Endothelial cell of umbilical vein (primary cell): ENCODE results near the gene KRT81. TPM values are rescaled to one million over a fixed set of nuclear protein-coding genes. Genes with fewer than 3 reads are reported as not detected.

ENCODE experiments used
- BruUV-seq: library from RNA; stranded (reverse); fragments of 400-500 nt; replicated peaks from 2 replicates; lab custom pipeline; 2021; lab: Mats Ljungman, UMichigan
- CTCF ChIA-PET: fragments of 300-600, 350-600 bp; sonication (Branson Sonifier 250); formaldehyde crosslinking; loops from one replicate; lab custom pipeline; 2021; ENCODE audit warnings: antibody characterized with exemption, inconsistent platforms; lab: Charles Lee
- POLR2A ChIA-PET: fragments of 300-600, 350-600 bp; sonication (Branson Sonifier 250); formaldehyde crosslinking; loops from one replicate; lab custom pipeline; 2021; ENCODE audit warnings: antibody characterized with exemption, inconsistent platforms; lab: Charles Lee
- DNase-seq: peaks from one replicate; pipeline ENCODE4 v3.0.0-alpha.2; 2011; ENCODE audit warnings: low read depth, low spot score
- FAIRE-seq: peaks from 2 replicates; lab custom pipeline; 2011; peaks lifted over from hg19 to GRCh38; lab: Jason Lieb, UNC
- H2AFZ ChIP-seq: 2 replicates; pipeline ENCODE4 v1.6.0; 2012; ENCODE audit warnings: low read depth, low read length, control low read depth, inconsistent platforms
- H3K27ac ChIP-seq: 2 replicates; pipeline ENCODE4 v1.5.1; 2011; ENCODE audit warnings: low read depth, mild to moderate bottlenecking, control low read depth, low read length, moderate library complexity; ENCODE audit not compliant: insufficient read depth
- H3K27me3 ChIP-seq, 2 experiments: 2 replicates each; pipeline versions ENCODE4 v1.6.0 to v1.6.1; 2011; ENCODE audit warnings: low read length in 2 of 2, mixed read lengths in 1 of 2; ENCODE audit not compliant: control insufficient read depth in 2 of 2, insufficient read depth in 2 of 2
- H3K36me3 ChIP-seq, 2 experiments: 2 replicates in 1 of 2; 3 replicates in 1 of 2; pipeline ENCODE4 v1.5.1; 2011; ENCODE audit warnings: low read length in 2 of 2, mild to moderate bottlenecking in 1 of 2, moderate library complexity in 1 of 2; ENCODE audit not compliant: control insufficient read depth in 2 of 2, insufficient read depth in 2 of 2; ENCODE audit errors: extremely low read depth in 1 of 2
- H3K4me1 ChIP-seq: 3 replicates; pipeline ENCODE4 v1.5.1; 2011; ENCODE audit warnings: mild to moderate bottlenecking, low read length; ENCODE audit not compliant: control insufficient read depth, insufficient read depth; ENCODE audit errors: extremely low read depth
- H3K4me2 ChIP-seq: 2 replicates; pipeline ENCODE4 v1.6.1; 2011; ENCODE audit warnings: low read length, control low read depth, mixed read lengths; ENCODE audit not compliant: insufficient read depth
- H3K4me3 ChIP-seq, 3 experiments: fragments of 200-600 bp in 1 of 3; sonication (generic), shearing (Covaris generic) in 1 of 3; replicated peaks in 1 of 3; 2 replicates each; pipeline ENCODE4 v1.5.1; 2011 to 2016; ENCODE audit warnings: control low read depth in 3 of 3, low read length in 3 of 3, mild to moderate bottlenecking in 2 of 3, inconsistent platforms in 1 of 3, low read depth in 1 of 3, moderate library complexity in 1 of 3; ENCODE audit not compliant: insufficient read depth in 1 of 3
- H3K79me2 ChIP-seq: 2 replicates; pipeline ENCODE4 v1.6.0; 2012; ENCODE audit warnings: low read length, inconsistent platforms; ENCODE audit not compliant: control insufficient read depth, insufficient read depth
- H3K9ac ChIP-seq: replicated peaks from 2 replicates; pipeline ENCODE3; 2011; ENCODE audit warnings: low read length, control low read depth; ENCODE audit not compliant: insufficient read depth; ENCODE audit errors: extremely low read depth
- H3K9me1 ChIP-seq: replicated peaks from 3 replicates; pipeline ENCODE4 v1.6.0; 2011; ENCODE audit warnings: mild to moderate bottlenecking, low read length; ENCODE audit not compliant: control insufficient read depth, insufficient read depth; ENCODE audit errors: extremely low read depth
- H3K9me3 ChIP-seq: replicated peaks from 2 replicates; pipeline ENCODE4 v1.5.1; 2012; ENCODE audit warnings: low read length, inconsistent platforms; ENCODE audit not compliant: control insufficient read depth, insufficient read depth
- H4K20me1 ChIP-seq: replicated peaks from 2 replicates; pipeline ENCODE3; 2011; ENCODE audit warnings: mild to moderate bottlenecking, low read length; ENCODE audit not compliant: control insufficient read depth, insufficient read depth; ENCODE audit errors: extremely low read depth
- CTCF ChIP-seq, 2 donors: IDR thresholded peaks; 1 replicate in 1 of 2; 2 replicates in 1 of 2; pipeline ENCODE4 v1.5.1; 2011; ENCODE audit warnings: low read length in 2 of 2, mild to moderate bottlenecking in 2 of 2, moderate library complexity in 2 of 2, control low read depth in 1 of 2, inconsistent platforms in 1 of 2, low read depth in 1 of 2; ENCODE audit not compliant: insufficient read depth in 1 of 2; ENCODE audit errors: extremely low read depth in 1 of 2
- EZH2 ChIP-seq: IDR thresholded peaks from 2 replicates; pipeline ENCODE4 v1.6.1; 2012; ENCODE audit warnings: borderline replicate concordance, low read depth, mild to moderate bottlenecking, moderate library complexity, low read length, inconsistent platforms; ENCODE audit not compliant: severe bottlenecking
- FOS ChIP-seq: IDR thresholded peaks from 2 replicates; pipeline ENCODE4 v1.6.1; 2011; ENCODE audit warnings: mild to moderate bottlenecking, low read length, moderate library complexity, borderline replicate concordance; ENCODE audit not compliant: insufficient read depth
- GATA2 ChIP-seq: IDR thresholded peaks from 2 replicates; pipeline ENCODE4 v1.7.0; 2011; ENCODE audit warnings: low read depth, mild to moderate bottlenecking, moderate library complexity, mixed read lengths, low read length; ENCODE audit not compliant: insufficient read length, insufficient read depth
- JUN ChIP-seq: IDR thresholded peaks from 2 replicates; pipeline ENCODE4 v1.6.1; 2011; ENCODE audit warnings: borderline replicate concordance, low read depth; ENCODE audit not compliant: insufficient read length, insufficient read depth
- MYC ChIP-seq: IDR thresholded peaks from one replicate; pipeline ENCODE4 v1.6.1; 2011; ENCODE audit warnings: mild to moderate bottlenecking, low read depth, low read length
- POLR2A ChIP-seq: IDR thresholded peaks from 2 replicates; pipeline ENCODE4 v1.6.1; 2012; ENCODE audit warnings: low read depth, mild to moderate bottlenecking, control low read depth, low read length
- POLR2AphosphoS5 ChIP-seq: IDR thresholded peaks from 2 replicates; pipeline ENCODE4 v1.6.1; 2012; ENCODE audit warnings: low read depth, mild to moderate bottlenecking, control low read depth, low read length, moderate library complexity; ENCODE audit not compliant: insufficient read depth
- dilution Hi-C: fragments of 300-500 bp; cut with MboI; formaldehyde crosslinking; loops from one replicate; pipeline ENCODE4 v1.15.0; 2019; ENCODE audit warnings: low sequenced_read_pairs; ENCODE audit not compliant: extremely low pct_ligation_motif_present
- intact Hi-C: fragments of 100-400 bp; cut with micrococcal nuclease; formaldehyde crosslinking; loops from one replicate; pipeline ENCODE4 v1.10.0; 2022
- polyA plus RNA-seq, 4 experiments: library from polyadenylated mRNA; depleted of rRNA in 3 of 4; stranded (reverse) in 3 of 4; unstranded in 1 of 4; fragments of >200 nt; gene quantifications; 2 replicates each; pipeline versions ENCODE4 v1.2.1 to v1.2.3, GENCODE V29; 2011 to 2012; ENCODE audit warnings: missing spikeins in 1 of 4
- total RNA-seq: library from RNA; stranded (reverse); gene quantifications from 2 replicates; pipeline ENCODE4 v1.2.3, GENCODE V29; 2021
- TF ChIP-seq, protein P1 (sequence below): IDR thresholded peaks from 2 replicates; pipeline ENCODE4 v1.6.1; 2011; ENCODE audit not compliant: insufficient read depth, insufficient read length

The KRT81 gene
- total and polyA plus RNA-seq, 2 donors (not counting 3 experiments of a cell fraction or from before 2014, with no cell fraction given): not detected

DNA sequence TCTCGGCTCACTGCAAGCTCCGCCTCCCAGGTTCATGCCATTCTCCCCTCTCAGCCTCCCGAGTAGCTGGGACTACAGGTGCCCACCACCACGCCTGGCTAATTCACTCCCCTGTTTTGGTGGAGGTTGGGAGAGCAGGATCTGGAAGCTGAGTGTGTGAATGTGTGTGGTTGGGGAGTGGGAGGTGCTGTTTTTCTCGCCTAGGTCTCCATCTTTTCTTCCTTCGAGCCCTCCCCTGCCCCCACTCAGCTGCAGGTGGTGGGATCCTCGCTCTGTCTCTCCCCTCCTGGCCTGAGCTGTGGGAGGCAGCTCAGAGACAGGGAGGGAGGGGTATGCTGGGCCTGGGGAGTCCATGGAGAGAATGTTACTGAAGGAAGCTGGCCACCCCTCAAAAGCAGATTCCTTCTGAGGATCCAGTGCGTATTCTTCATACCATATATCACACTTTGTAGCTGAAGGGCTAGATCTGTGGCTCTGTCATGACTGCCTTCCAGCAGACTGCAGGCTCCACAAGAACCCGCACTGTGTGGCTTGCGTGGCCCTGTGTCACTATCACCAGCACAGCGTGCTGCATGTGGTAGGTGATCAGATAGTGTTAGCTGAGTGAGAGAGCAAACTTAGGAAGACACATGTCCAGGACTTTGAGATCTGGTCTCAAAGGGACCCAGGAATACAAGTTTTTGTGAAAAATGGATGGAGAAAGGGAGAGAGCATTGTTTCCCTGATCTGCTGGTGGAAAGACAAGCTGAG lies 27.1 kb upstream of the KRT81 start:
- H3K9me3 ChIP-seq: no peaks in the 10 kb centered on the region
- H2AFZ ChIP-seq: no peak overlapping the region
- ChIA-PET CTCF (interaction anchor here (0.6 to 1.4 kb wide), 6 partner anchors 8 to 39 kb away, joined by 3 to 10 read pairs (median 3); no protein-coding TSS in a partner anchor), POLR2A (no interaction called here)
- FAIRE-seq (no peak), DNase-seq (no peak)
- no peaks in the 10 kb centered on the region for H3K36me3 ChIP-seq
- no peak for TF ChIP-seq JUN
- no peak for TF ChIP-seq POLR2AphosphoS5
- no peak for TF ChIP-seq CTCF (IDR thresholded peaks at IDR 0.05; ENCODE audit: extremely low read depth in 1 of 2, insufficient read depth in 1 of 2, low read depth in 1 of 2, low read length in 2 of 2)
- H3K27me3 ChIP-seq: peaks cover 27 to 43% of the 10 kb centered on the region in 2 experiments
- no peak overlapping the region for H3K9ac ChIP-seq
- dilution Hi-C loops: no loop called here
- no peaks in the 10 kb centered on the region for H3K79me2 ChIP-seq
- no peak overlapping the region for H3K4me2 ChIP-seq
- no peak overlapping the region for H3K27ac ChIP-seq
- H3K9me1 ChIP-seq: no peaks in the 10 kb centered on the region
- no peaks in the 10 kb centered on the region for H3K4me1 ChIP-seq
- intact Hi-C loops: no loop called here
- no TSS peak for BruUV-seq
- H4K20me1 ChIP-seq: no peaks in the 10 kb centered on the region
- no peak overlapping the region for H3K4me3 ChIP-seq

GRCh38 chr12:52317468-52318052 lies 26.2 kb upstream of the KRT81 start:
- no peak for TF ChIP-seq EZH2
- TF ChIP-seq POLR2A: no peak
- TF ChIP-seq, protein P1, sequence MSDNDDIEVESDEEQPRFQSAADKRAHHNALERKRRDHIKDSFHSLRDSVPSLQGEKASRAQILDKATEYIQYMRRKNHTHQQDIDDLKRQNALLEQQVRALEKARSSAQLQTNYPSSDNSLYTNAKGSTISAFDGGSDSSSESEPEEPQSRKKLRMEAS: no peak
- TF ChIP-seq MYC: no peak
- TF ChIP-seq JUN: no peak
- TF ChIP-seq CTCF (IDR thresholded peaks at IDR 0.05; ENCODE audit: extremely low read depth in 1 of 2, insufficient read depth in 1 of 2, low read depth in 1 of 2, low read length in 2 of 2): no peak
- TF ChIP-seq GATA2: no peak
- TF ChIP-seq POLR2AphosphoS5: no peak
- no peak for TF ChIP-seq FOS
- dilution Hi-C loops (no loop called here), intact Hi-C loops (no loop called here)
- H3K36me3 ChIP-seq: no peaks in the 10 kb centered on the region
- no peaks in the 10 kb centered on the region for H3K9me1 ChIP-seq
- no TSS peak for BruUV-seq
- CTCF ChIA-PET: interaction anchor here (2.8 kb wide), 1 partner anchor 11 kb away, joined by 14 read pairs; no protein-coding TSS in a partner anchor
- H3K79me2 ChIP-seq: no peaks in the 10 kb centered on the region
- POLR2A ChIA-PET: no interaction called here
- no peaks in the 10 kb centered on the region for H3K9me3 ChIP-seq
- no peaks in the 10 kb centered on the region for H3K4me1 ChIP-seq
- H3K27ac ChIP-seq: no peak overlapping the region
- DNase-seq (no peak), FAIRE-seq (no peak)
- peaks cover 21 to 44% of the 10 kb centered on the region in 2 experiments for H3K27me3 ChIP-seq
- no peak overlapping the region for H2AFZ ChIP-seq
- no peaks in the 10 kb centered on the region for H4K20me1 ChIP-seq
- no peak overlapping the region for H3K4me3 ChIP-seq
- no peak overlapping the region for H3K9ac ChIP-seq
- H3K4me2 ChIP-seq: no peak overlapping the region
